Chondrocyte (in vitro differentiated cells): ENCODE data around the gene ANKRD11. TPM values are rescaled to one million over a fixed set of nuclear protein-coding genes. Genes with fewer than 3 reads are reported as not detected.

Source experiments
- DNase-seq: peaks from one replicate; pipeline ENCODE4 v3.0.0; 2021; ENCODE audit warnings: mixed read lengths, low spot score
- H3K27ac Mint-ChIP-seq: one replicate; pipeline ENCODE4 v1.8.0; 2021; ENCODE audit warnings: mild to moderate bottlenecking, moderate library complexity, mixed read lengths; ENCODE audit not compliant: unreplicated experiment
- H3K27me3 Mint-ChIP-seq: 2 replicates; pipeline ENCODE4 v1.8.0; 2021; ENCODE audit warnings: low read depth, mixed read lengths
- H3K36me3 Mint-ChIP-seq: 2 replicates; pipeline ENCODE4 v1.8.0; 2021; ENCODE audit warnings: low read depth, mixed read lengths
- H3K4me1 Mint-ChIP-seq: 2 replicates; pipeline ENCODE4 v1.8.0; 2021; ENCODE audit warnings: low read depth, mild to moderate bottlenecking, mixed read lengths
- H3K4me3 Mint-ChIP-seq: one replicate; pipeline ENCODE4 v1.8.0; 2021; ENCODE audit warnings: mild to moderate bottlenecking, moderate library complexity, mixed read lengths; ENCODE audit not compliant: unreplicated experiment
- H3K9me3 Mint-ChIP-seq: 2 replicates; pipeline ENCODE4 v1.8.0; 2021; ENCODE audit warnings: low read depth, mixed read lengths
- total RNA-seq: library from RNA; stranded (reverse); gene quantifications from 3 replicates; pipeline ENCODE4 v1.2.1, GENCODE V29; 2021
- TF ChIP-seq, protein P1 (sequence below): fragments of 200-600 bp; sonication (generic); IDR thresholded peaks from 2 replicates; pipeline ENCODE4 v1.5.0; 2021; ENCODE audit warnings: antibody characterized with exemption, mild to moderate bottlenecking, moderate library complexity

ANKRD11 gene
- total RNA-seq, 1 donor from 2014 or later = 180 TPM

GRCh38 chr16:89280546-89281188 lies 209.7 kb downstream of the ANKRD11 start:
- H3K4me3 Mint-ChIP-seq = no peak overlapping the region
- TF ChIP-seq, protein P1, sequence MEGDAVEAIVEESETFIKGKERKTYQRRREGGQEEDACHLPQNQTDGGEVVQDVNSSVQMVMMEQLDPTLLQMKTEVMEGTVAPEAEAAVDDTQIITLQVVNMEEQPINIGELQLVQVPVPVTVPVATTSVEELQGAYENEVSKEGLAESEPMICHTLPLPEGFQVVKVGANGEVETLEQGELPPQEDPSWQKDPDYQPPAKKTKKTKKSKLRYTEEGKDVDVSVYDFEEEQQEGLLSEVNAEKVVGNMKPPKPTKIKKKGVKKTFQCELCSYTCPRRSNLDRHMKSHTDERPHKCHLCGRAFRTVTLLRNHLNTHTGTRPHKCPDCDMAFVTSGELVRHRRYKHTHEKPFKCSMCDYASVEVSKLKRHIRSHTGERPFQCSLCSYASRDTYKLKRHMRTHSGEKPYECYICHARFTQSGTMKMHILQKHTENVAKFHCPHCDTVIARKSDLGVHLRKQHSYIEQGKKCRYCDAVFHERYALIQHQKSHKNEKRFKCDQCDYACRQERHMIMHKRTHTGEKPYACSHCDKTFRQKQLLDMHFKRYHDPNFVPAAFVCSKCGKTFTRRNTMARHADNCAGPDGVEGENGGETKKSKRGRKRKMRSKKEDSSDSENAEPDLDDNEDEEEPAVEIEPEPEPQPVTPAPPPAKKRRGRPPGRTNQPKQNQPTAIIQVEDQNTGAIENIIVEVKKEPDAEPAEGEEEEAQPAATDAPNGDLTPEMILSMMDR = no peak
- no peak for DNase-seq
- H3K4me1 Mint-ChIP-seq = no peaks in the 10 kb centered on the region
- peaks cover 14% of the 10 kb centered on the region for H3K36me3 Mint-ChIP-seq
- H3K27ac Mint-ChIP-seq = peak overlapping the region; percentile 5
- no peaks in the 10 kb centered on the region for H3K27me3 Mint-ChIP-seq
- no peaks in the 10 kb centered on the region for H3K9me3 Mint-ChIP-seq

GRCh38 chr16:89279666-89280481 lies 210.5 kb downstream of the ANKRD11 start:
- Mint-ChIP-seq H3K9me3 (no peaks in the 10 kb centered on the region), H3K4me1 (no peaks in the 10 kb centered on the region)
- TF ChIP-seq, protein P1 = no peak

GRCh38 chr16:89278441-89279240 lies 211.7 kb downstream of the ANKRD11 start:
- peak overlapping the region; percentile 32 for H3K27ac Mint-ChIP-seq
- DNase-seq = no peak
- TF ChIP-seq, protein P1 = no peak
- peaks cover 19% of the 10 kb centered on the region for H3K36me3 Mint-ChIP-seq
- H3K4me1 Mint-ChIP-seq = no peaks in the 10 kb centered on the region
- H3K27me3 Mint-ChIP-seq = no peaks in the 10 kb centered on the region
- H3K9me3 Mint-ChIP-seq = no peaks in the 10 kb centered on the region
- H3K4me3 Mint-ChIP-seq = no peak overlapping the region

More at GRCh38 chr16:89279666-89280481, 210.5 kb downstream of the ANKRD11 start:
- Mint-ChIP-seq H3K36me3 (peaks cover 14% of the 10 kb centered on the region), H3K4me3 (no peak overlapping the region), H3K27me3 (no peaks in the 10 kb centered on the region), H3K27ac (no peak overlapping the region)
- DNase-seq = no peak

GRCh38 chr16:89277641-89278341 lies 212.6 kb downstream of the ANKRD11 start:
- no peak overlapping the region for H3K4me3 Mint-ChIP-seq
- H3K27me3 Mint-ChIP-seq = no peaks in the 10 kb centered on the region
- DNase-seq = no peak
- H3K36me3 Mint-ChIP-seq = peaks cover 25% of the 10 kb centered on the region
- peak overlapping the region; percentile 10 for H3K27ac Mint-ChIP-seq
- H3K9me3 Mint-ChIP-seq = no peaks in the 10 kb centered on the region
- H3K4me1 Mint-ChIP-seq = no peaks in the 10 kb centered on the region
- TF ChIP-seq, protein P1 = no peak
